Measurements from ENCODE around the gene DLGAP1. TPM values are rescaled to one million over a fixed set of nuclear protein-coding genes. Genes with fewer than 3 reads are reported as not detected.
A peak's percentile ranks its signal among the peaks of the same experiment; 100 is the strongest.

Gene DLGAP1
- total RNA-seq, 3 donors from 2014 or later = 0.96 to 17.6 (median 5.2) TPM

DNA sequence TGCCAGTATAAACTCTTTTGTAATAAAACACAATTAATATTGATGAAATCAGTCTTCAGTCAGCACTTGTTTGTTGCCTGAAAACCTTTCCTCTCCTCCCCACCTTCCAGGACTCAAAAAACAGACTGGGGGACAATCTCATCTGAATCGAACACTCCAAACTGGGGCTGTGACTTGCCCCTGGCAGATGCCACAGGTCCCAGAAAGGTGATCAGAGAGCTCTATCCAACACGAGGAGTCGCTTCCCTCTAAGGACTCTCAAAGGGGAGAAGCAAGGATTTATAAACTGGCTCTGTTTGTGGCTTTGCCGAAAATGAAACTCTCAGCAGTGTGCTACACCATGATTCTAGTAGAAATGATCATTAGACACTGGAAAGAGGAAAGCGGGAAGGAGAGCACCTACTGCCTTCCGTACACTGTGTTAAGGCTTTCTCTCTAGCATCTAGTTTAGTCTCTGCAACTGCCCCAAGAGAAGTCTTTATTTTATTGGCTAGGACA lies 805.9 kb downstream of the DLGAP1 start:
- Histone ChIP-seq H3K36me3 (no peaks in the 10 kb centered on the region), H3K27me3 (no peaks in the 10 kb centered on the region), H3K4me3 (no peak overlapping the region), H3K4me1 (peaks cover 0 to 3% of the 10 kb centered on the region in 2 donors), H3K27ac (peak overlapping the region; percentile 50 to 68), H3K9me3 (no peaks in the 10 kb centered on the region)
- no peak for DNase-seq (ENCODE audit: low spot score in 2 of 2)
- TF ChIP-seq POLR2AphosphoS5 (IDR thresholded peaks at IDR 0.05) (no peak), POLR2A (IDR thresholded peaks at IDR 0.05) (no peak)
- TF ChIP-seq, protein P1, sequence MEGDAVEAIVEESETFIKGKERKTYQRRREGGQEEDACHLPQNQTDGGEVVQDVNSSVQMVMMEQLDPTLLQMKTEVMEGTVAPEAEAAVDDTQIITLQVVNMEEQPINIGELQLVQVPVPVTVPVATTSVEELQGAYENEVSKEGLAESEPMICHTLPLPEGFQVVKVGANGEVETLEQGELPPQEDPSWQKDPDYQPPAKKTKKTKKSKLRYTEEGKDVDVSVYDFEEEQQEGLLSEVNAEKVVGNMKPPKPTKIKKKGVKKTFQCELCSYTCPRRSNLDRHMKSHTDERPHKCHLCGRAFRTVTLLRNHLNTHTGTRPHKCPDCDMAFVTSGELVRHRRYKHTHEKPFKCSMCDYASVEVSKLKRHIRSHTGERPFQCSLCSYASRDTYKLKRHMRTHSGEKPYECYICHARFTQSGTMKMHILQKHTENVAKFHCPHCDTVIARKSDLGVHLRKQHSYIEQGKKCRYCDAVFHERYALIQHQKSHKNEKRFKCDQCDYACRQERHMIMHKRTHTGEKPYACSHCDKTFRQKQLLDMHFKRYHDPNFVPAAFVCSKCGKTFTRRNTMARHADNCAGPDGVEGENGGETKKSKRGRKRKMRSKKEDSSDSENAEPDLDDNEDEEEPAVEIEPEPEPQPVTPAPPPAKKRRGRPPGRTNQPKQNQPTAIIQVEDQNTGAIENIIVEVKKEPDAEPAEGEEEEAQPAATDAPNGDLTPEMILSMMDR (IDR thresholded peaks at IDR 0.05) = no peak
- intact Hi-C loops (cut with DNase I; ENCODE audit: low total_unique reads) = no loop called here

GRCh38 chr18:3648641-3649040 lies 806.5 kb downstream of the DLGAP1 start:
- Histone ChIP-seq H3K27me3 (no peaks in the 10 kb centered on the region), H3K4me3 (no peak overlapping the region), H3K27ac (peak overlapping the region in 1 of 2 donors; percentile 68), H3K4me1 (peaks cover 0 to 3% of the 10 kb centered on the region in 2 donors), H3K9me3 (no peaks in the 10 kb centered on the region), H3K36me3 (no peaks in the 10 kb centered on the region)
- TF ChIP-seq POLR2AphosphoS5 (IDR thresholded peaks at IDR 0.05) = no peak
- TF ChIP-seq, protein P1 (IDR thresholded peaks at IDR 0.05) = no peak
- no peak for TF ChIP-seq POLR2A (IDR thresholded peaks at IDR 0.05)
- intact Hi-C loops (cut with DNase I; ENCODE audit: low total_unique reads) = no loop called here
- no peak for DNase-seq (ENCODE audit: low spot score in 2 of 2)

- intact Hi-C loops (cut with DNase I; ENCODE audit: low total_unique reads) = no loop called here
- no peak for DNase-seq (ENCODE audit: low spot score in 2 of 2)
Observed at GRCh38 chr18:3648200-3648599, 806.9 kb downstream of the DLGAP1 start.

GRCh38 chr18:3647636-3648035 lies 807.5 kb downstream of the DLGAP1 start:
- TF ChIP-seq POLR2A (IDR thresholded peaks at IDR 0.05) = no peak
- no peak for TF ChIP-seq POLR2AphosphoS5 (IDR thresholded peaks at IDR 0.05)
- TF ChIP-seq, protein P1 (IDR thresholded peaks at IDR 0.05) = no peak
- Histone ChIP-seq H3K27me3 (no peaks in the 10 kb centered on the region), H3K36me3 (no peaks in the 10 kb centered on the region), H3K4me3 (no peak overlapping the region), H3K4me1 (peaks cover 0 to 3% of the 10 kb centered on the region in 2 donors), H3K27ac (no peak overlapping the region), H3K9me3 (no peaks in the 10 kb centered on the region)
- no peak for DNase-seq (ENCODE audit: low spot score in 2 of 2)
- intact Hi-C loops (cut with DNase I; ENCODE audit: low total_unique reads) = no loop called here

More at GRCh38 chr18:3648200-3648599, 806.9 kb downstream of the DLGAP1 start:
- TF ChIP-seq POLR2AphosphoS5 (IDR thresholded peaks at IDR 0.05) (no peak), POLR2A (IDR thresholded peaks at IDR 0.05) (no peak)
- TF ChIP-seq, protein P1 (IDR thresholded peaks at IDR 0.05) = no peak
- Histone ChIP-seq H3K4me3 (no peak overlapping the region), H3K4me1 (peaks cover 0 to 3% of the 10 kb centered on the region in 2 donors), H3K36me3 (no peaks in the 10 kb centered on the region), H3K27ac (no peak overlapping the region), H3K9me3 (no peaks in the 10 kb centered on the region), H3K27me3 (no peaks in the 10 kb centered on the region)

- TF ChIP-seq POLR2A (IDR thresholded peaks at IDR 0.05) (no peak), POLR2AphosphoS5 (IDR thresholded peaks at IDR 0.05) (no peak)
- TF ChIP-seq, protein P1 (IDR thresholded peaks at IDR 0.05) = no peak
- peaks cover 0 to 3% of the 10 kb centered on the region in 2 donors for H3K4me1 ChIP-seq
Observed at GRCh38 chr18:3645384-3646156, 809.5 kb downstream of the DLGAP1 start.

More at GRCh38 chr18:3645384-3646156, 809.5 kb downstream of the DLGAP1 start:
- no peak overlapping the region for H3K27ac ChIP-seq
- intact Hi-C loops (cut with DNase I; ENCODE audit: low total_unique reads) = no loop called here
- H3K9me3 ChIP-seq = no peaks in the 10 kb centered on the region
- H3K4me3 ChIP-seq = no peak overlapping the region
- no peaks in the 10 kb centered on the region for H3K27me3 ChIP-seq
- H3K36me3 ChIP-seq = no peaks in the 10 kb centered on the region
- DNase-seq (ENCODE audit: low spot score in 2 of 2) = no peak

All from breast epithelium (tissue), 4 donors.